Esophagus squamous epithelium (tissue), 5 donors: Measurements from ENCODE around the gene LMAN1L. TPM values are rescaled to one million over a fixed set of nuclear protein-coding genes. Genes with fewer than 3 reads are reported as not detected.

Experiments used
- DNase-seq: peaks from one replicate; lab custom pipeline; 2025; lab: John Stamatoyannopoulos, UW
- H3K27ac ChIP-seq, 4 donors: fragments of 200-600 bp; sonication (generic); one replicate each; pipeline ENCODE4 v1.5.1; 2016 to 2019; ENCODE audit warnings: mild to moderate bottlenecking in 1 of 4
- H3K27me3 ChIP-seq, 4 donors: fragments of 200-600 bp; sonication (generic); 1 replicate in 3 of 4; 2 replicates in 1 of 4; pipeline versions ENCODE4 v1.5.1 to v1.6.0; 2017 to 2021; ENCODE audit warnings: antibody characterized with exemption in 1 of 4
- H3K36me3 ChIP-seq, 3 donors: fragments of 200-600 bp; sonication (generic); one replicate each; pipeline ENCODE4 v1.5.1; 2016 to 2019
- H3K4me1 ChIP-seq, 3 donors: fragments of 200-600 bp; sonication (generic); one replicate each; pipeline ENCODE4 v1.5.1; 2017 to 2019
- H3K4me3 ChIP-seq, 4 donors: fragments of 200-600 bp; sonication (generic); 1 replicate in 3 of 4; 2 replicates in 1 of 4; pipeline ENCODE4 v1.5.1; 2016 to 2019; ENCODE audit warnings: mild to moderate bottlenecking in 2 of 4, moderate library complexity in 1 of 4
- H3K9me3 ChIP-seq, 3 donors: fragments of 200-600 bp; sonication (generic); one replicate each; pipeline ENCODE4 v1.5.1; 2016 to 2019
- CTCF ChIP-seq, 6 experiments: fragments of 450-650 bp in 4 of 6; fragments of 200-600 bp in 2 of 6; sonication (generic) in 2 of 6; IDR thresholded peaks; one replicate each; pipeline ENCODE4 v1.5.1; 2016 to 2019; ENCODE audit warnings: antibody characterized with exemption in 6 of 6, mild to moderate bottlenecking in 4 of 6, moderate library complexity in 4 of 6
- POLR2A ChIP-seq, 4 donors: fragments of 450-650 bp; IDR thresholded peaks; one replicate each; pipeline ENCODE4 v1.6.1; 2017; ENCODE audit warnings: antibody characterized with exemption in 4 of 4, mild to moderate bottlenecking in 4 of 4, moderate library complexity in 3 of 4
- WGBS, 2 donors: methylation state at CpG; one replicate each; pipeline ENCODE4 v1.1.5; 2018; 5-methylcytosine and 5-hydroxymethylcytosine counted together
- intact Hi-C: fragments of 100-400 bp; cut with DNase I; formaldehyde crosslinking; loops from one replicate; pipeline ENCODE4 v1.15.0; 2022
- total RNA-seq, 4 donors: library from RNA; depleted of rRNA; stranded (reverse); fragments of >200 nt; gene quantifications; one replicate each; pipeline ENCODE4 v1.1.0, GENCODE V29; 2016
- donor health status: DM: yes; HTN: yes; CAD: no.

LMAN1L gene
- total RNA-seq, 4 donors from 2014 or later, result 0.18 TPM; not detected in 3

DNA sequence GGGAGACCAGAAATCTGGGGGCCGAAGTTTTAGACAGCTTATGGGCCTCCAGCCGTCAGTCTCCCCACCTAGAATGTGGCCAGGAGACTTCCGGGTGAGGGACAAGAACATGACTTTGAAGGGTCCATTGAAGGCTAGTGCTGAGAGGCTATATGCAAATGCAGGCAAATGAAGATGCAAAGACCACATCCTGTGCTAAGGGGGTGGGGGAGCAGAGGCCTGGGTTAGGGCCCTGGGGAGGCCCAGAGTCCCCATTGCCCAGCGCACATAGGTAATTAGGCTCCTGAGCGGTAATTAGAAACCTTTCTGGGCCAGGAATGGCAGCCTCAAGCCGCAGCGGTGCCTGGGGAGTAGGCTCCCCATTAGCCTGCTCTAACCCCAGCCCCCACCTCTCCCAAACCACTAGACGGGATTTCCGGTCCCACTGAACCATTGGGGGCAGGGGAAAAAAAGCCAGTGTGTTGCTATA, 23.9 kb upstream of the LMAN1L start:
- peak overlapping the region; percentile 78 to 99 (median 92) for H3K27ac ChIP-seq
- intact Hi-C loops, result no loop called here
- no peaks in the 10 kb centered on the region for H3K36me3 ChIP-seq
- H3K4me1 ChIP-seq, result peaks cover 92 to 100% (median 97%) of the 10 kb centered on the region in 3 donors
- peak overlapping the region; percentile 12 to 96 (median 28) for H3K4me3 ChIP-seq
- TF ChIP-seq CTCF (IDR thresholded peaks at IDR 0.05) (no peak), POLR2A (IDR thresholded peaks at IDR 0.05) (no peak)
- no peak for DNase-seq
- no peaks in the 10 kb centered on the region for H3K27me3 ChIP-seq
- WGBS, 2 donors, result 45 to 54% methylated on average over 4 to 6 of the region's 9 CpGs
- H3K9me3 ChIP-seq, result no peaks in the 10 kb centered on the region

GRCh38 chr15:74789171-74789631, 23.4 kb upstream of the LMAN1L start:
- TF ChIP-seq CTCF (IDR thresholded peaks at IDR 0.05) (no peak), POLR2A (IDR thresholded peaks at IDR 0.05) (peak in 1 of 4 donors; percentile 17)
- Histone ChIP-seq H3K36me3 (no peaks in the 10 kb centered on the region), H3K4me3 (peak overlapping the region; percentile 12 to 96 (median 28)), H3K4me1 (peaks cover 90 to 100% (median 97%) of the 10 kb centered on the region in 3 donors), H3K27me3 (no peaks in the 10 kb centered on the region), H3K27ac (peak overlapping the region; percentile 78 to 99 (median 92)), H3K9me3 (no peaks in the 10 kb centered on the region)
- intact Hi-C loops, result no loop called here
- DNase-seq, result no peak
- 6 to 20% methylated on average over 6 to 8 of the region's 14 CpGs for WGBS, 2 donors

GRCh38 chr15:74789741-74790079, 22.9 kb upstream of the LMAN1L start:
- Histone ChIP-seq H3K36me3 (no peaks in the 10 kb centered on the region), H3K4me1 (peaks cover 86 to 100% (median 95%) of the 10 kb centered on the region in 3 donors), H3K9me3 (no peaks in the 10 kb centered on the region), H3K27ac (peak overlapping the region; percentile 78 to 99 (median 92)), H3K27me3 (no peaks in the 10 kb centered on the region), H3K4me3 (peak overlapping the region in 3 of 4 donors; percentile 26 to 96 (median 31))
- WGBS, 2 donors, result 18 to 29% methylated on average over 3 of the region's 3 CpGs
- TF ChIP-seq POLR2A (IDR thresholded peaks at IDR 0.05), result no peak
- no peak for TF ChIP-seq CTCF (IDR thresholded peaks at IDR 0.05)
- intact Hi-C loops, result no loop called here
- DNase-seq, result no peak

DNA sequence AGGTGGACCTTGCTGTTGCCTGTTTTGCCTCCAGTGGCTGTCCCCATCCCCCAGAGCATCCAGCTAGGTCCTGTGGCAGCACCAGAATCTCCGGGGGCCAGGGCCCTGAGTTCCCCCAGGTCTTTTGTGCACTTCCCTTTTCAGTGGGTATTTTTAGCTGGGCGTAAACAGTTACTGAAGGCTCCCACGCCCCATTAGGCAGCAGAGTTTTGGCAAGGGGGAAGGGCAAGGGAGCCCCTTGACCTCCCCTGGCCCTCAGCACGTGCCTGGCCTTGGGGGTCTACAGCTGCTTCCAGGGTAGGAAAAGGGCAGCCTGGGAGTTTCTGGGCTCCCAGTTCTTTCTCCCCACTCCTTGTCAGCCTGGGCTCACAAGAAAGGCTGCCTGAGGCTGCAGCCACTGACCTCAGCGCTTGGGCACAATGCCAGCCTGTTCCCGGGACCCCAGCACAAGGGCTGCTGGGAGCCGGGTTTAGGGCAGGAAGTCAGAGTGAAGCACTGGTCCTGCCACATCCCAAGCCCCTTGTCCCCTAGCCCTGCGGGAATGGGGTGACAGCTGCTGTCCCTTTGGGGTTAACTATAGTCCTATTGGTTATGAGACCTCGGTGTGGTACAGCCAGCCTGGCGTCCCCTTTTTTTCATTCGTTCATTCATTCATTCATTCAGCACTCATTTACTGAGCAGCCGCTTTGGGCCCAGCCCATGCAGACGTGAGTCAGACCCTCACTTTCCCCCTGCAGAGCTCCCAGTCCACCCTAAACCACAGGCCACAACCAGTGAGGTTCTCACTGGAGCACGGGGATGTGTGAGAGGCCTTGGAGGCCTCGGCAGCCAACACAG, 22.3 kb upstream of the LMAN1L start:
- peak overlapping the region; percentile 78 to 99 (median 92) for H3K27ac ChIP-seq
- WGBS, 2 donors, result 20 to 43% methylated on average over 11 to 13 of the region's 15 CpGs
- intact Hi-C loops, result no loop called here
- no peak for DNase-seq
- no peaks in the 10 kb centered on the region for H3K36me3 ChIP-seq
- H3K9me3 ChIP-seq, result no peaks in the 10 kb centered on the region
- peak overlapping the region in 3 of 4 donors; percentile 26 to 96 (median 31) for H3K4me3 ChIP-seq
- H3K4me1 ChIP-seq, result peaks cover 86 to 100% (median 95%) of the 10 kb centered on the region in 3 donors
- no peaks in the 10 kb centered on the region for H3K27me3 ChIP-seq
- TF ChIP-seq CTCF (IDR thresholded peaks at IDR 0.05) (no peak), POLR2A (IDR thresholded peaks at IDR 0.05) (peak in 1 of 4 donors; percentile 22)

- no peak for TF ChIP-seq CTCF (IDR thresholded peaks at IDR 0.05)
- no peak for TF ChIP-seq POLR2A (IDR thresholded peaks at IDR 0.05)
- no peaks in the 10 kb centered on the region for H3K9me3 ChIP-seq
- H3K4me1 ChIP-seq, result peaks cover 80 to 100% (median 91%) of the 10 kb centered on the region in 3 donors
- 40 to 50% methylated on average over 1 of the region's 1 CpG for WGBS, 2 donors
- peak overlapping the region in 1 of 4 donors; percentile 31 for H3K4me3 ChIP-seq
- H3K27me3 ChIP-seq, result no peaks in the 10 kb centered on the region
- H3K27ac ChIP-seq, result peak overlapping the region in 3 of 4 donors; percentile 43 to 99 (median 95)
- intact Hi-C loops, result no loop called here
- H3K36me3 ChIP-seq, result no peaks in the 10 kb centered on the region
- DNase-seq, result no peak
Observed at GRCh38 chr15:74791007-74791406, 21.6 kb upstream of the LMAN1L start.
